Endodermal cell (in vitro differentiated cells): ENCODE data around the gene NOVA2. TPM values are rescaled to one million over a fixed set of nuclear protein-coding genes. Genes with fewer than 3 reads are reported as not detected.

Experiments used
- DNase-seq: peaks from one replicate; pipeline ENCODE4 v3.0.0-alpha.2; 2017
- H3K27ac ChIP-seq: 2 replicates; pipeline ENCODE4 v1.5.1; 2013; ENCODE audit warnings: mild to moderate bottlenecking, low read depth, low read length, moderate library complexity
- H3K27me3 ChIP-seq: 2 replicates; pipeline ENCODE4 v1.6.1; 2013; ENCODE audit warnings: mild to moderate bottlenecking, low read length, moderate library complexity; ENCODE audit not compliant: insufficient read depth, control insufficient read depth, poor library complexity, severe bottlenecking
- H3K36me3 ChIP-seq: 2 replicates; pipeline ENCODE4 v1.7.0; 2013; ENCODE audit warnings: mild to moderate bottlenecking, low read length, moderate library complexity; ENCODE audit not compliant: control insufficient read depth, insufficient read depth
- H3K4me1 ChIP-seq: one replicate; pipeline ENCODE4 v1.7.0; 2013; ENCODE audit warnings: low read length; ENCODE audit not compliant: control insufficient read depth, insufficient read depth
- H3K4me3 ChIP-seq: 2 replicates; pipeline ENCODE4 v1.5.1; 2013; ENCODE audit warnings: mild to moderate bottlenecking, low read length, moderate library complexity
- H3K9ac ChIP-seq: 2 replicates; pipeline ENCODE4 v1.6.1; 2013; ENCODE audit warnings: mild to moderate bottlenecking, low read length, moderate library complexity; ENCODE audit not compliant: poor library complexity, severe bottlenecking; ENCODE audit errors: extremely low read depth
- H3K9me3 ChIP-seq: 2 replicates; pipeline ENCODE4 v1.6.1; 2013; ENCODE audit warnings: mild to moderate bottlenecking, low read length, moderate library complexity; ENCODE audit not compliant: control insufficient read depth
- H3K27ac Mint-ChIP-seq: 2 replicates; pipeline ENCODE4 v1.8.0; 2020; ENCODE audit warnings: mixed read lengths
- H3K27me3 Mint-ChIP-seq: 2 replicates; pipeline ENCODE4 v1.8.0; 2021; ENCODE audit warnings: mild to moderate bottlenecking, mixed read lengths; ENCODE audit not compliant: insufficient read depth
- H3K36me3 Mint-ChIP-seq: 2 replicates; pipeline ENCODE4 v1.8.0; 2020; ENCODE audit warnings: low read depth, mixed read lengths
- H3K4me1 Mint-ChIP-seq: 2 replicates; pipeline ENCODE4 v1.8.0; 2020; ENCODE audit warnings: mixed read lengths
- H3K4me3 Mint-ChIP-seq: 2 replicates; pipeline ENCODE4 v1.8.0; 2020; ENCODE audit warnings: mild to moderate bottlenecking, moderate library complexity, mixed read lengths
- H3K9me3 Mint-ChIP-seq: 2 replicates; pipeline ENCODE4 v1.8.0; 2020; ENCODE audit warnings: mild to moderate bottlenecking, mixed read lengths
- WGBS, 2 experiments: methylation state at CpG; one replicate each; pipeline versions ENCODE4 v1.1.5 to v1.1.7; 2013; ENCODE audit warnings: missing lambda C conversion rate in 2 of 2, mixed read lengths in 1 of 2; ENCODE audit not compliant: insufficient coverage in 1 of 2, insufficient read length in 1 of 2; 5-methylcytosine and 5-hydroxymethylcytosine counted together
- long read RNA-seq, 4 experiments: library from polyadenylated mRNA in 2 of 4; library from RNA in 1 of 4; library from capped mRNA in 1 of 4; stranded (forward) in 3 of 4; unstranded in 1 of 4; transcript quantifications; one replicate each; pipeline ENCODE4 v2.0.0, GENCODE V29; 2020 to 2021; ENCODE audit warnings: inconsistent platforms in 1 of 4
- polyA plus RNA-seq, 2 experiments: library from polyadenylated mRNA; stranded (reverse); fragments of 50-300 nt; gene quantifications; one replicate each; pipeline ENCODE4 v1.2.3, GENCODE V29; 2013
- total RNA-seq, 2 donors: library from RNA; stranded (reverse); fragmentation: NEBNext Ultra II Directional in 1 of 2; extraction: Animal tissue kit (Norgen Biotek cat#: 25700) in 1 of 2; gene quantifications; 2 replicates in 1 of 2; 3 replicates in 1 of 2; pipeline ENCODE4 v1.2.1, GENCODE V29; 2021
- TF ChIP-seq, protein P1 (sequence below): fragments of 200-600 bp; sonication (generic); conservative IDR thresholded peaks from 2 replicates; pipeline ENCODE4 v1.5.0; 2021; ENCODE audit warnings: antibody characterized with exemption, mild to moderate bottlenecking

NOVA2 gene, protein sequence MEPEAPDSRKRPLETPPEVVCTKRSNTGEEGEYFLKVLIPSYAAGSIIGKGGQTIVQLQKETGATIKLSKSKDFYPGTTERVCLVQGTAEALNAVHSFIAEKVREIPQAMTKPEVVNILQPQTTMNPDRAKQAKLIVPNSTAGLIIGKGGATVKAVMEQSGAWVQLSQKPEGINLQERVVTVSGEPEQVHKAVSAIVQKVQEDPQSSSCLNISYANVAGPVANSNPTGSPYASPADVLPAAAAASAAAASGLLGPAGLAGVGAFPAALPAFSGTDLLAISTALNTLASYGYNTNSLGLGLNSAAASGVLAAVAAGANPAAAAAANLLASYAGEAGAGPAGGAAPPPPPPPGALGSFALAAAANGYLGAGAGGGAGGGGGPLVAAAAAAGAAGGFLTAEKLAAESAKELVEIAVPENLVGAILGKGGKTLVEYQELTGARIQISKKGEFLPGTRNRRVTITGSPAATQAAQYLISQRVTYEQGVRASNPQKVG
- under 1 TPM; 0.64 to 0.91 TPM for total RNA-seq
- 25.8 TPM for polyA plus RNA-seq (2013, experiment 1 of 2)
- 23.3 TPM for polyA plus RNA-seq (2013, experiment 2 of 2)
- long read RNA-seq, experiment 1, result 0 reads
- long read RNA-seq, experiment 2, result 0 reads
- long read RNA-seq, experiment 3, result 0 reads
- long read RNA-seq, experiment 4, result 0 reads

DNA sequence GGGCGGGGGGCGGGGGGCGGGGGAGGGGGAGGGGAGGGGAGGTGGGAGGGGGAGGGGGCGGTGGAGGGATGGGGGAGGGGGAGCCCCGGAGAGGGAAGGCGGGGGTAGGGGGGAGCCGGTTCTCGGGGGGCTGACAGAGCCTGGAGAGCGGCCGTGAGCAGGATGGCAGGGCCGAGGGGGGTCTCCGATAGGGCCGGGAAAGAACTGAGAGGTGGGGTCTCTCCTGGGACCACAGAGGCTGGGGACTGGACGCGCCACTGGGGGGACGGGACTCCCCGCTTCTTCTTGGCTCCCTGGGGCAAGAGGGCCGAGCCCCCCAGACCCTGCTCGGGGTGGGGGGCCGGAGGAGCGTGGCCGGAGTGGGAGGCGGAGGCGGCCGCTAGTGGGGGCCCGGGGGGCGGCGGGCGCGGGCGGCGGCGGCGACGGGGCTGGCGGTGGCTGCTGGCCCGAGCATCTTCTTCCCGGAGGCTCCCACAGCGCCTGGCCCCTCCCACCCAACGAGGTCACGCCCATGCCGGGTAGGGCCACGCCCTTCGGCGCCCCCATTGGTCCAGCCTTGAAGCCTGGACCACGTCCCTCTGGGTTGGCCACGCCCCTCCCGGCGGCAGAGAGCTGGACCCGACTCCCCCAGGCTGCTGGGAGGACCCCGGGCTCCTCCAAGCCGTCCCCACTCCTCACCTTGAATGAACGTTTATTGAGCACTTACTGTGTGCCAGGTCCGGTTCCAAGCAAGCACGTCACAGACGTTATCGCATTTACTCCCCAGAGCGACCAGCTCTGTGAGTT, at the start of gene NOVA2:
NOVA2 (minus strand) TSS at position 313 of the 786 bp plus-strand sequence. CDS start 514 bp downstream, outside the sequence.
- no peak within 1 kb of the TSS for H3K27ac ChIP-seq
- 7 to 18% methylated on average over 18 to 52 of the region's 58 CpGs for WGBS, 2 experiments

DNA sequence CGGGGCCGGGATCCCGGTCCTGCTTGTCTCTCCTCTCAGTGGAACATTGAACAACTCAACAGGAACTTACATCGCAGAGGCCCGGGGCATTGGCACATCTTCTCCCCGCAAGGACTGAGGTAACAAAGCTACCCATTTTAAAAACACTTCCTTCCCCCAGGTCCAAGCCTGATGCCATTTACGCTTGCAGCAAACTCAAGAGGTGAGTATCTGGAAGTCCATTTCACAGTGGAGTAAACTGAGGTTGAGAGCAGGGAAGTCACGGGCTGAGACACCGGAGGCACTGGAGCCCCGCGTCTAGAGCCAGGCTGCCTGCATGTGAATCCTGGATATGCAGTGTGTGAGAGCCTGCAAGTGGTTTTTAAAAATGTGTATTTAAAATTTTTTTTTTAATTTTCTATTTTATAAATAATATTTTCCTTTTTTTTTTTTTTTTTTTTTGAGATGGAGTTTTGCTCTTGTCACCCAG, 49.7 kb upstream of the NOVA2 start:
- no peak for DNase-seq
- Histone ChIP-seq H3K4me1 (no peaks in the 10 kb centered on the region), H3K4me3 (no peak overlapping the region), H3K9ac (no peak overlapping the region), H3K9me3 (peaks cover 11% of the 10 kb centered on the region), H3K36me3 (no peaks in the 10 kb centered on the region), H3K27me3 (no peaks in the 10 kb centered on the region), H3K27ac (no peak overlapping the region)
- WGBS, 2 experiments, result 80 to 93% methylated on average over 1 to 11 of the region's 11 CpGs
- Mint-ChIP-seq H3K36me3 (peaks cover 11% of the 10 kb centered on the region), H3K4me1 (no peaks in the 10 kb centered on the region), H3K27me3 (peaks cover 6% of the 10 kb centered on the region), H3K9me3 (peaks cover 8% of the 10 kb centered on the region), H3K4me3 (no peak overlapping the region), H3K27ac (no peak overlapping the region)
- TF ChIP-seq, protein P1, sequence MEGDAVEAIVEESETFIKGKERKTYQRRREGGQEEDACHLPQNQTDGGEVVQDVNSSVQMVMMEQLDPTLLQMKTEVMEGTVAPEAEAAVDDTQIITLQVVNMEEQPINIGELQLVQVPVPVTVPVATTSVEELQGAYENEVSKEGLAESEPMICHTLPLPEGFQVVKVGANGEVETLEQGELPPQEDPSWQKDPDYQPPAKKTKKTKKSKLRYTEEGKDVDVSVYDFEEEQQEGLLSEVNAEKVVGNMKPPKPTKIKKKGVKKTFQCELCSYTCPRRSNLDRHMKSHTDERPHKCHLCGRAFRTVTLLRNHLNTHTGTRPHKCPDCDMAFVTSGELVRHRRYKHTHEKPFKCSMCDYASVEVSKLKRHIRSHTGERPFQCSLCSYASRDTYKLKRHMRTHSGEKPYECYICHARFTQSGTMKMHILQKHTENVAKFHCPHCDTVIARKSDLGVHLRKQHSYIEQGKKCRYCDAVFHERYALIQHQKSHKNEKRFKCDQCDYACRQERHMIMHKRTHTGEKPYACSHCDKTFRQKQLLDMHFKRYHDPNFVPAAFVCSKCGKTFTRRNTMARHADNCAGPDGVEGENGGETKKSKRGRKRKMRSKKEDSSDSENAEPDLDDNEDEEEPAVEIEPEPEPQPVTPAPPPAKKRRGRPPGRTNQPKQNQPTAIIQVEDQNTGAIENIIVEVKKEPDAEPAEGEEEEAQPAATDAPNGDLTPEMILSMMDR, result no peak

More for the DNA sequence above, at the start of gene NOVA2:
- H3K4me3 Mint-ChIP-seq, result peak within 1 kb of the TSS; percentile 32
- no peaks in the 10 kb centered on the region for H3K9me3 Mint-ChIP-seq
- H3K27ac Mint-ChIP-seq, result no peak within 1 kb of the TSS
- Histone ChIP-seq H3K4me1 (no peaks in the 10 kb centered on the region), H3K4me3 (no peak within 1 kb of the TSS), H3K36me3 (no peaks in the 10 kb centered on the region), H3K27me3 (peaks cover 76% of the 10 kb centered on the region), H3K9me3 (no peaks in the 10 kb centered on the region), H3K9ac (no peak within 1 kb of the TSS)
- DNase-seq, result peak; percentile 98
- TF ChIP-seq, protein P1, result no peak
- H3K36me3 Mint-ChIP-seq, result no peaks in the 10 kb centered on the region
- H3K27me3 Mint-ChIP-seq, result peaks cover 88% of the 10 kb centered on the region
- H3K4me1 Mint-ChIP-seq, result no peaks in the 10 kb centered on the region
